ENCODE measurements around the gene ERCC8.

Gene ERCC8

GRCh38 chr5:60896991-60897390, 47.9 kb downstream of the ERCC8 start:
- H3K36me3 ChIP-seq = peaks cover 10% of the 10 kb centered on the region
- TF ChIP-seq CTCF (IDR thresholded peaks at IDR 0.05; ENCODE audit: low read depth, low read length) = no peak

GRCh38 chr5:60893521-60893920, 51.3 kb downstream of the ERCC8 start:
- Histone ChIP-seq H3K27me3 (ENCODE audit: insufficient read depth, low read depth, severe bottlenecking) (no peaks in the 10 kb centered on the region), H3K4me3 (ENCODE audit: low read depth, low read length) (no peak overlapping the region), H3K27ac (no peak overlapping the region), H3K36me3 (peaks cover 14% of the 10 kb centered on the region), H3K9me3 (ENCODE audit: severe bottlenecking) (no peaks in the 10 kb centered on the region)
- TF ChIP-seq CTCF (IDR thresholded peaks at IDR 0.05; ENCODE audit: low read depth, low read length) = no peak
- no peak for DNase-seq

More at GRCh38 chr5:60896991-60897390, 47.9 kb downstream of the ERCC8 start:
- no peaks in the 10 kb centered on the region for H3K27me3 ChIP-seq (ENCODE audit: insufficient read depth, low read depth, severe bottlenecking)
- no peaks in the 10 kb centered on the region for H3K9me3 ChIP-seq (ENCODE audit: severe bottlenecking)
- DNase-seq = no peak
- no peak overlapping the region for H3K4me3 ChIP-seq (ENCODE audit: low read depth, low read length)
- no peak overlapping the region for H3K27ac ChIP-seq

- Histone ChIP-seq H3K4me3 (ENCODE audit: low read depth, low read length) (no peak overlapping the region), H3K36me3 (peaks cover 12% of the 10 kb centered on the region), H3K27me3 (ENCODE audit: insufficient read depth, low read depth, severe bottlenecking) (no peaks in the 10 kb centered on the region), H3K9me3 (ENCODE audit: severe bottlenecking) (no peaks in the 10 kb centered on the region), H3K27ac (no peak overlapping the region)
- no peak for DNase-seq
- no peak for TF ChIP-seq CTCF (IDR thresholded peaks at IDR 0.05; ENCODE audit: low read depth, low read length)
These were observed 53.2 kb downstream of the ERCC8 start for GRCh38 chr5:60891667-60892066.

GRCh38 chr5:60888359-60889061, 56.4 kb downstream of the ERCC8 start:
- Histone ChIP-seq H3K9me3 (ENCODE audit: severe bottlenecking) (no peaks in the 10 kb centered on the region), H3K27me3 (ENCODE audit: insufficient read depth, low read depth, severe bottlenecking) (no peaks in the 10 kb centered on the region), H3K27ac (no peak overlapping the region), H3K4me3 (ENCODE audit: low read depth, low read length) (no peak overlapping the region), H3K36me3 (peaks cover 10% of the 10 kb centered on the region)
- DNase-seq = no peak
- no peak for TF ChIP-seq CTCF (IDR thresholded peaks at IDR 0.05; ENCODE audit: low read depth, low read length)

- Histone ChIP-seq H3K27me3 (ENCODE audit: insufficient read depth, low read depth, severe bottlenecking) (no peaks in the 10 kb centered on the region), H3K9me3 (ENCODE audit: severe bottlenecking) (no peaks in the 10 kb centered on the region), H3K36me3 (peaks cover 4% of the 10 kb centered on the region; the same call in 1 of the 2 replicates), H3K27ac (no peak overlapping the region), H3K4me3 (ENCODE audit: low read depth, low read length) (no peak overlapping the region)
- TF ChIP-seq CTCF (IDR thresholded peaks at IDR 0.05; ENCODE audit: low read depth, low read length) = no peak
- DNase-seq = no peak
These were observed 57.1 kb downstream of the ERCC8 start for GRCh38 chr5:60887746-60888145.

- Histone ChIP-seq H3K9me3 (ENCODE audit: severe bottlenecking) (no peaks in the 10 kb centered on the region), H3K36me3 (peaks cover 4% of the 10 kb centered on the region; the same call in 1 of the 2 replicates), H3K27me3 (ENCODE audit: insufficient read depth, low read depth, severe bottlenecking) (no peaks in the 10 kb centered on the region), H3K4me3 (ENCODE audit: low read depth, low read length) (no peak overlapping the region), H3K27ac (no peak overlapping the region)
- no peak for DNase-seq
- no peak for TF ChIP-seq CTCF (IDR thresholded peaks at IDR 0.05; ENCODE audit: low read depth, low read length)
These were observed 57.8 kb downstream of the ERCC8 start for GRCh38 chr5:60887096-60887495.
